ENCODE data around the gene TYW5. TPM values are rescaled to one million over a fixed set of nuclear protein-coding genes. Genes with fewer than 3 reads are reported as not detected.

The TYW5 gene
- total and polyA plus RNA-seq, 2 of the 13 experiments (the other 11 are each of a cell fraction or from before 2014, with no cell fraction given), result 8.3 to 14.6 TPM

GRCh38 chr2:199896617-199897016, 58.7 kb downstream of the TYW5 start (continued):
- TF ChIP-seq, protein P1, sequence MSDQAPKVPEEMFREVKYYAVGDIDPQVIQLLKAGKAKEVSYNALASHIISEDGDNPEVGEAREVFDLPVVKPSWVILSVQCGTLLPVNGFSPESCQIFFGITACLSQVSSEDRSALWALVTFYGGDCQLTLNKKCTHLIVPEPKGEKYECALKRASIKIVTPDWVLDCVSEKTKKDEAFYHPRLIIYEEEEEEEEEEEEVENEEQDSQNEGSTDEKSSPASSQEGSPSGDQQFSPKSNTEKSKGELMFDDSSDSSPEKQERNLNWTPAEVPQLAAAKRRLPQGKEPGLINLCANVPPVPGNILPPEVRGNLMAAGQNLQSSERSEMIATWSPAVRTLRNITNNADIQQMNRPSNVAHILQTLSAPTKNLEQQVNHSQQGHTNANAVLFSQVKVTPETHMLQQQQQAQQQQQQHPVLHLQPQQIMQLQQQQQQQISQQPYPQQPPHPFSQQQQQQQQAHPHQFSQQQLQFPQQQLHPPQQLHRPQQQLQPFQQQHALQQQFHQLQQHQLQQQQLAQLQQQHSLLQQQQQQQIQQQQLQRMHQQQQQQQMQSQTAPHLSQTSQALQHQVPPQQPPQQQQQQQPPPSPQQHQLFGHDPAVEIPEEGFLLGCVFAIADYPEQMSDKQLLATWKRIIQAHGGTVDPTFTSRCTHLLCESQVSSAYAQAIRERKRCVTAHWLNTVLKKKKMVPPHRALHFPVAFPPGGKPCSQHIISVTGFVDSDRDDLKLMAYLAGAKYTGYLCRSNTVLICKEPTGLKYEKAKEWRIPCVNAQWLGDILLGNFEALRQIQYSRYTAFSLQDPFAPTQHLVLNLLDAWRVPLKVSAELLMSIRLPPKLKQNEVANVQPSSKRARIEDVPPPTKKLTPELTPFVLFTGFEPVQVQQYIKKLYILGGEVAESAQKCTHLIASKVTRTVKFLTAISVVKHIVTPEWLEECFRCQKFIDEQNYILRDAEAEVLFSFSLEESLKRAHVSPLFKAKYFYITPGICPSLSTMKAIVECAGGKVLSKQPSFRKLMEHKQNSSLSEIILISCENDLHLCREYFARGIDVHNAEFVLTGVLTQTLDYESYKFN (CRISPR knock-in tag; conservative IDR thresholded peaks at IDR 0.05), result no peak
- TF ChIP-seq THAP7 (CRISPR knock-in tag; IDR thresholded peaks at IDR 0.05) (no peak), ZNF792 (CRISPR knock-in tag; IDR thresholded peaks at IDR 0.05) (no peak), ZNF75D (CRISPR knock-in tag; IDR thresholded peaks at IDR 0.05; ENCODE audit: borderline replicate concordance) (no peak), SRSF1 (optimal IDR thresholded peaks at IDR 0.05; ENCODE audit: low read depth, low read length) (no peak), FIP1L1 (IDR thresholded peaks at IDR 0.05; ENCODE audit: borderline replicate concordance, insufficient read depth, low read depth, low read length) (no peak)
- TF ChIP-seq, protein P2, sequence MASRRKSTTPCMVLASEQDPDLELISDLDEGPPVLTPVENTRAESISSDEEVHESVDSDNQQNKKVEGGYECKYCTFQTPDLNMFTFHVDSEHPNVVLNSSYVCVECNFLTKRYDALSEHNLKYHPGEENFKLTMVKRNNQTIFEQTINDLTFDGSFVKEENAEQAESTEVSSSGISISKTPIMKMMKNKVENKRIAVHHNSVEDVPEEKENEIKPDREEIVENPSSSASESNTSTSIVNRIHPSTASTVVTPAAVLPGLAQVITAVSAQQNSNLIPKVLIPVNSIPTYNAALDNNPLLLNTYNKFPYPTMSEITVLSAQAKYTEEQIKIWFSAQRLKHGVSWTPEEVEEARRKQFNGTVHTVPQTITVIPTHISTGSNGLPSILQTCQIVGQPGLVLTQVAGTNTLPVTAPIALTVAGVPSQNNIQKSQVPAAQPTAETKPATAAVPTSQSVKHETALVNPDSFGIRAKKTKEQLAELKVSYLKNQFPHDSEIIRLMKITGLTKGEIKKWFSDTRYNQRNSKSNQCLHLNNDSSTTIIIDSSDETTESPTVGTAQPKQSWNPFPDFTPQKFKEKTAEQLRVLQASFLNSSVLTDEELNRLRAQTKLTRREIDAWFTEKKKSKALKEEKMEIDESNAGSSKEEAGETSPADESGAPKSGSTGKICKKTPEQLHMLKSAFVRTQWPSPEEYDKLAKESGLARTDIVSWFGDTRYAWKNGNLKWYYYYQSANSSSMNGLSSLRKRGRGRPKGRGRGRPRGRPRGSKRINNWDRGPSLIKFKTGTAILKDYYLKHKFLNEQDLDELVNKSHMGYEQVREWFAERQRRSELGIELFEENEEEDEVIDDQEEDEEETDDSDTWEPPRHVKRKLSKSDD (CRISPR knock-in tag; IDR thresholded peaks at IDR 0.05; ENCODE audit: low read depth), result no peak
